Measurements from ENCODE around the gene IL15RA. TPM values are rescaled to one million over a fixed set of nuclear protein-coding genes. Genes with fewer than 3 reads are reported as not detected.
A peak's percentile ranks its signal among the peaks of the same experiment; 100 is the strongest.

IL15RA gene
- total RNA-seq, 1 donor from 2014 or later, result 23.1 TPM

GRCh38 chr10:5945190-5945509 lies 32.2 kb downstream of the IL15RA start:
- Histone ChIP-seq H3K4me3 (ENCODE audit: low read depth, low read length) (no peak overlapping the region), H3K36me3 (ENCODE audit: control insufficient read depth, insufficient read depth, low read length) (no peaks in the 10 kb centered on the region), H3K27me3 (ENCODE audit: control insufficient read depth, insufficient read depth, low read length) (no peaks in the 10 kb centered on the region)
- no peak for DNase-seq (ENCODE audit: low read depth)
- TF ChIP-seq, protein P1, sequence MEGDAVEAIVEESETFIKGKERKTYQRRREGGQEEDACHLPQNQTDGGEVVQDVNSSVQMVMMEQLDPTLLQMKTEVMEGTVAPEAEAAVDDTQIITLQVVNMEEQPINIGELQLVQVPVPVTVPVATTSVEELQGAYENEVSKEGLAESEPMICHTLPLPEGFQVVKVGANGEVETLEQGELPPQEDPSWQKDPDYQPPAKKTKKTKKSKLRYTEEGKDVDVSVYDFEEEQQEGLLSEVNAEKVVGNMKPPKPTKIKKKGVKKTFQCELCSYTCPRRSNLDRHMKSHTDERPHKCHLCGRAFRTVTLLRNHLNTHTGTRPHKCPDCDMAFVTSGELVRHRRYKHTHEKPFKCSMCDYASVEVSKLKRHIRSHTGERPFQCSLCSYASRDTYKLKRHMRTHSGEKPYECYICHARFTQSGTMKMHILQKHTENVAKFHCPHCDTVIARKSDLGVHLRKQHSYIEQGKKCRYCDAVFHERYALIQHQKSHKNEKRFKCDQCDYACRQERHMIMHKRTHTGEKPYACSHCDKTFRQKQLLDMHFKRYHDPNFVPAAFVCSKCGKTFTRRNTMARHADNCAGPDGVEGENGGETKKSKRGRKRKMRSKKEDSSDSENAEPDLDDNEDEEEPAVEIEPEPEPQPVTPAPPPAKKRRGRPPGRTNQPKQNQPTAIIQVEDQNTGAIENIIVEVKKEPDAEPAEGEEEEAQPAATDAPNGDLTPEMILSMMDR (IDR thresholded peaks at IDR 0.05; ENCODE audit: insufficient read depth, low read length, poor library complexity, severe bottlenecking), result no peak

- no peaks in the 10 kb centered on the region for H3K36me3 ChIP-seq (ENCODE audit: control insufficient read depth, insufficient read depth, low read length)
- H3K27me3 ChIP-seq (ENCODE audit: control insufficient read depth, insufficient read depth, low read length), result no peaks in the 10 kb centered on the region
- DNase-seq (ENCODE audit: low read depth), result peak; percentile 98
- H3K4me3 ChIP-seq (ENCODE audit: low read depth, low read length), result no peak overlapping the region
- TF ChIP-seq, protein P1 (IDR thresholded peaks at IDR 0.05; ENCODE audit: insufficient read depth, low read length, poor library complexity, severe bottlenecking), result no peak
Observed at GRCh38 chr10:5944389-5945189, 32.8 kb downstream of the IL15RA start.

GRCh38 chr10:5943536-5943935 lies 33.8 kb downstream of the IL15RA start:
- no peaks in the 10 kb centered on the region for H3K36me3 ChIP-seq (ENCODE audit: control insufficient read depth, insufficient read depth, low read length)
- TF ChIP-seq, protein P1 (IDR thresholded peaks at IDR 0.05; ENCODE audit: insufficient read depth, low read length, poor library complexity, severe bottlenecking), result no peak
- H3K4me3 ChIP-seq (ENCODE audit: low read depth, low read length), result no peak overlapping the region
- no peak for DNase-seq (ENCODE audit: low read depth)
- H3K27me3 ChIP-seq (ENCODE audit: control insufficient read depth, insufficient read depth, low read length), result no peaks in the 10 kb centered on the region

DNA sequence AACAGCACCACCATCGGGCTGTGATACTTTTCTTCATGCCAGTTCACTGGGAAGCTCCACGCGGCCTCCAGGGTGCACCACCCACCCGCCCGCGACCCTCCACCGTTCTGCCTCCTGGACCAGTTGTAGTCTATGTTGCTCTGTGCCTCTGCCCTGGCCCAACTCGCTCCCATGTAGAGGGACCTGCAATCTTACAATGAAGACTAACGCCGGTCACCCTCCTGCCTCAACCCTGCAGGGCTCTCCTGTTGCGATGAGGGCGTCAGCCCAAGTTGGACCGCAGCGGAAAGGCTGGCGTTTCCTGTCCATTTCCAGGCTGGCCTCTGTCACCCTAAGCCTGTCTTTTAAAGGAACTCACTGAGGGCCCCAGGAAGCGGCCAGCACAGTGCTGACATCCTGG lies 34.9 kb downstream of the IL15RA start:
- no peak overlapping the region for H3K4me3 ChIP-seq (ENCODE audit: low read depth, low read length)
- TF ChIP-seq, protein P1 (IDR thresholded peaks at IDR 0.05; ENCODE audit: insufficient read depth, low read length, poor library complexity, severe bottlenecking), result no peak
- no peak for DNase-seq (ENCODE audit: low read depth)
- H3K36me3 ChIP-seq (ENCODE audit: control insufficient read depth, insufficient read depth, low read length), result no peaks in the 10 kb centered on the region
- H3K27me3 ChIP-seq (ENCODE audit: control insufficient read depth, insufficient read depth, low read length), result no peaks in the 10 kb centered on the region

DNA sequence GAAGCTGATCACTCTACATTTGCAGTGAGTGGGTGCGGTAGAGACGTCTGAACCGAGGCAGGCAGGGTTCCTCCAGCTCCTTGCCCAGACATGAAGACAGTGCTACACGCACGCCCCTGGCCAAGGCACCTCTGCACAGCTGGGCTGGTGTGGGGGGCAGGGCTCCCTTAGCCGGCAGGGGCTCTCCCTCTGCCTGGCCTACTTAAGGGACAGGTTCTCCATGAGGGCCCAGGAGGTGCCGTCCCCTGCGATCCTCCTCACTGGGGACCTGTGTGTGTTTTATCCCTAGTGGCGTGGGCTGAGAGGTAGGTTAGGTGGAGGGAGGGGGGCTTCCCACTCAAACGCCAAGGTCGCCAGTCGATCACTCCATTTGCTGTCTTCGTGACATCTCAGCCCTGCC lies 35.3 kb downstream of the IL15RA start:
- H3K27me3 ChIP-seq (ENCODE audit: control insufficient read depth, insufficient read depth, low read length), result no peaks in the 10 kb centered on the region

More for the DNA sequence above, 35.3 kb downstream of the IL15RA start:
- TF ChIP-seq, protein P1 (IDR thresholded peaks at IDR 0.05; ENCODE audit: insufficient read depth, low read length, poor library complexity, severe bottlenecking), result no peak
- Histone ChIP-seq H3K4me3 (ENCODE audit: low read depth, low read length) (no peak overlapping the region), H3K36me3 (ENCODE audit: control insufficient read depth, insufficient read depth, low read length) (no peaks in the 10 kb centered on the region)
- DNase-seq (ENCODE audit: low read depth), result no peak
